T47D (cell line): ENCODE data around the gene KIF26A.

Experiments used
- DNase-seq, 2 experiments: peaks; one replicate each; pipeline versions ENCODE4 v3.0.0 to v3.0.0-alpha.2; 2011 to 2012; ENCODE audit warnings: low read depth in 1 of 2, low spot score in 1 of 2
- JUND ChIP-seq: IDR thresholded peaks from 2 replicates; pipeline ENCODE4 v1.6.1; 2012; ENCODE audit warnings: low read depth
- in situ Hi-C: cut with HindIII; loops from 2 replicates; pipeline ENCODE4 v1.10.0; 2016; ENCODE audit warnings: low sequenced_read_pairs, low pct_unique_long_range_greater_than_20kb

KIF26A gene

GRCh38 chr14:104132981-104133380 lies 5.4 kb upstream of the KIF26A start:
- in situ Hi-C loops, result no loop called here
- peak in 1 of 2 experiments; percentile 42 for DNase-seq
- no peak for TF ChIP-seq JUND

GRCh38 chr14:104133496-104133895 lies 4.9 kb upstream of the KIF26A start:
- in situ Hi-C loops, result no loop called here
- DNase-seq, result no peak
- TF ChIP-seq JUND, result no peak

GRCh38 chr14:104134061-104134965 lies 4.1 kb upstream of the KIF26A start:
- no peak for TF ChIP-seq JUND
- in situ Hi-C loops, result no loop called here
- DNase-seq, result no peak

- in situ Hi-C loops, result no loop called here
- DNase-seq, result peak; percentile 59 to 92
- no peak for TF ChIP-seq JUND
Observed at GRCh38 chr14:104135121-104135903, 3.1 kb upstream of the KIF26A start.

GRCh38 chr14:104135904-104136471 lies 2.4 kb upstream of the KIF26A start:
- DNase-seq, result no peak
- in situ Hi-C loops, result no loop called here
- no peak for TF ChIP-seq JUND

DNA sequence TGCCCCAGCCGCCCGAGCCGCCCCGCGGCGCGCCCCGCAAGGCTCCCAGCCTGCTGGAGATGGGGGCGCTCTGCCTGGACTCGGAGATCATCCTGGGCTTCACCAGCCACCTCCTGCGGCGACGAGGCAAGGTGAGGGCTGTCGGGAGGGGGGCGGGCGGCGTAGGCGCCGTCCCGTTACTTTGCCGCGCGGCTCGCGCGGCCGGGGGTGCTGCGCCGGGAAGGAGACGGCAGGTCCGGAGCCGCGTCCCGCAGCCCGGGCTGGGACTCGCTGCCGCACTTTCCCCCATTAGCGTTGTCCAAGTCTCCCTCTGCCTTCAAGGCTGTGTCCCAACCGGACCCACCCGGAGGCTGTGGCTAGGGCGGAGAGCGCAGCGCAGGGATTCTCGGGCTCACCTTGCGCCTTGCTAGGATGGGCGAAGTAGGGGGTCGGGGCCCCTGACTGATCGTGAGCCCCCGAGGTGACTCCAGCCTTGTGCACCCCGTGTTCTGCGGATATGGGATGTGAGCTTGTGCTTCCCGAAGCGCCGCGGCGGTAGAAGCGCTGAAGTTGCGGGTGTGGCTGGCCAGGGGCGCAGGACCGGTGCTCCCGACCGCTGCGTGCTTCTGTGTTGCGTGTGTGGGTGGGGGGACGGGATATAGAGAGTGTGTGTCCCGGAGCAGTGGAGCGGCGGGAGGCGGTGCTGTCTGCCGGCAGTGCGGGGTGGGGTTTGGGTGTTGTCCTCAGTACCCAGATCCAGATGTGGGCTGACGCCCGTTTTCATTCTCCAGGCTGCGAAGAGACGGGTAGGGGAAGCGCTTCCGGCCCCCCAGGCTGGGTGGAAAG lies 1.7 kb upstream of the KIF26A start:
- DNase-seq, result no peak
- no peak for TF ChIP-seq JUND
- in situ Hi-C loops, result no loop called here

DNA sequence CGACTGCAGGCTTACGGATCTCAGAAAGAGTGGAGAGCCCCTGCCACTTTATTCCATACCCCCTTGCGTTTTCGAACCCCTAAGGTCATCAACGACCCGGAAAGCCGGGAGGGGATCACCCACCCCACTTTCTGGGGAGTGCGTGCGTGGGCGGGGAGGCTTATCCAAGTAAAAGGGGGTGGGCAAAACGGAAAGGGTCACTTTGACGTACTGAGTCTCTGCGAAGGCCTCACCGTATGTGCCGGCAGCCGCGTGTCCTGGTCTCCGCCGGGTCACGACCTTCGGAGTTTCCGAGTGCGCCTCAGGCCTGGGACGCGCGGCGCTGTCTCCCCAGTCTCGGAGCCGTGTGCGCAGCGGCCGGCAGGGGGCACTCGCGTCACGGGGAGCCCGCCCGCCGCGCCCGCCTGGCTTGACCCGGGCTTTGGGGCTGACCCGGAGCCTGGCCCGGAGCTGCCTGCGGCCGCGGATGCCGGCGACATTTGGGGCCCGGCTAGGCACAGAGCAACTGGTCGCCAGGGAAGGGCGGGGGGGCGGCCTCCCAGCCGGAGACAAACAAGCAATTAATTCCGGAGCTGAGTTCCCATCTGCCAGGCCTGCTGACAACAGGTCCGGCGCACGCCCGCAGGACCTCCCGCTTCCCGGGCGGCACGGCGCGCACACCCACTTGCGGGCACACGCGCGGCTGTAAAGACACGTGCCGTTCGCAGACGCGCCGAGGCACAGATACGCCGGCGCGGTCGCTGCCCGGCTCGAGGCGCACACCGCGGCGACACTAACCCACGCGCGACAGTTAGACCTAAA lies 890 bp upstream of the KIF26A start:
- peak; percentile 60 to 98 for DNase-seq
- TF ChIP-seq JUND, result no peak
- in situ Hi-C loops, result no loop called here

- no peak for TF ChIP-seq JUND
- in situ Hi-C loops, result no loop called here
- no peak for DNase-seq
Observed at GRCh38 chr14:104138718-104139459, 502 bp downstream of the KIF26A start.

GRCh38 chr14:104139460-104140212 lies 1.2 kb downstream of the KIF26A start:
- in situ Hi-C loops, result no loop called here
- DNase-seq, result no peak
- no peak for TF ChIP-seq JUND

GRCh38 chr14:104140213-104140462 lies 1.8 kb downstream of the KIF26A start:
- no peak for DNase-seq
- in situ Hi-C loops, result no loop called here
- TF ChIP-seq JUND, result no peak
